T-helper 2 cell treated with Interferon-gamma antibody and Interleukin-4, amounts not matched to agents 5 μg/mL and 100 μg/mL, for 36 hours (primary cell): Measurements from ENCODE around the gene TIMP3.

ENCODE experiments used
- DNase-seq: peaks from one replicate; pipeline ENCODE4 v3.0.0; 2021; ENCODE audit warnings: low spot score
- H3K27ac Mint-ChIP-seq: one replicate; pipeline ENCODE4 v1.8.0; 2021; ENCODE audit warnings: mild to moderate bottlenecking, mixed read lengths
- H3K27me3 Mint-ChIP-seq: one replicate; pipeline ENCODE4 v1.8.0; 2021; ENCODE audit warnings: low read depth, mixed read lengths
- H3K36me3 Mint-ChIP-seq: one replicate; pipeline ENCODE4 v1.8.0; 2021; ENCODE audit warnings: low read depth, mixed read lengths
- H3K4me1 Mint-ChIP-seq: one replicate; pipeline ENCODE4 v1.8.0; 2021; ENCODE audit warnings: low read depth, mixed read lengths
- H3K4me3 Mint-ChIP-seq: one replicate; pipeline ENCODE4 v1.8.0; 2022; ENCODE audit warnings: mild to moderate bottlenecking, moderate library complexity, mixed read lengths
- H3K9me3 Mint-ChIP-seq: one replicate; pipeline ENCODE4 v1.8.0; 2021; ENCODE audit warnings: mixed read lengths

Gene TIMP3

GRCh38 chr22:32823024-32823730 lies 21.7 kb downstream of the TIMP3 start:
- Mint-ChIP-seq H3K4me1 (no peaks in the 10 kb centered on the region), H3K27me3 (no peaks in the 10 kb centered on the region), H3K27ac (no peak overlapping the region), H3K36me3 (no peaks in the 10 kb centered on the region), H3K4me3 (no peak overlapping the region), H3K9me3 (no peaks in the 10 kb centered on the region)
- DNase-seq: no peak

- Mint-ChIP-seq H3K27me3 (no peaks in the 10 kb centered on the region), H3K36me3 (no peaks in the 10 kb centered on the region), H3K4me3 (no peak overlapping the region), H3K4me1 (no peaks in the 10 kb centered on the region), H3K9me3 (no peaks in the 10 kb centered on the region), H3K27ac (no peak overlapping the region)
- no peak for DNase-seq
Measured at GRCh38 chr22:32824531-32825312, 23.2 kb downstream of the TIMP3 start.

- Mint-ChIP-seq H3K9me3 (no peaks in the 10 kb centered on the region), H3K4me3 (no peak overlapping the region), H3K4me1 (no peaks in the 10 kb centered on the region), H3K27me3 (no peaks in the 10 kb centered on the region), H3K36me3 (no peaks in the 10 kb centered on the region), H3K27ac (no peak overlapping the region)
- no peak for DNase-seq
Measured at GRCh38 chr22:32826537-32826936, 25.0 kb downstream of the TIMP3 start.

- Mint-ChIP-seq H3K36me3 (no peaks in the 10 kb centered on the region), H3K9me3 (no peaks in the 10 kb centered on the region), H3K4me1 (no peaks in the 10 kb centered on the region), H3K4me3 (no peak overlapping the region), H3K27ac (no peak overlapping the region), H3K27me3 (no peaks in the 10 kb centered on the region)
- no peak for DNase-seq
Measured at GRCh38 chr22:32827049-32827602, 25.6 kb downstream of the TIMP3 start.

GRCh38 chr22:32828150-32828549 lies 26.6 kb downstream of the TIMP3 start:
- no peaks in the 10 kb centered on the region for H3K36me3 Mint-ChIP-seq
- no peaks in the 10 kb centered on the region for H3K9me3 Mint-ChIP-seq
- no peak overlapping the region for H3K4me3 Mint-ChIP-seq
- H3K27me3 Mint-ChIP-seq: no peaks in the 10 kb centered on the region
- DNase-seq: no peak
- H3K27ac Mint-ChIP-seq: no peak overlapping the region
- H3K4me1 Mint-ChIP-seq: no peaks in the 10 kb centered on the region

GRCh38 chr22:32828561-32828960 lies 27.1 kb downstream of the TIMP3 start:
- Mint-ChIP-seq H3K27me3 (no peaks in the 10 kb centered on the region), H3K36me3 (no peaks in the 10 kb centered on the region), H3K9me3 (no peaks in the 10 kb centered on the region), H3K4me3 (no peak overlapping the region), H3K4me1 (no peaks in the 10 kb centered on the region), H3K27ac (no peak overlapping the region)
- DNase-seq: no peak

GRCh38 chr22:32829451-32829851 lies 27.9 kb downstream of the TIMP3 start:
- no peak overlapping the region for H3K27ac Mint-ChIP-seq
- H3K27me3 Mint-ChIP-seq: no peaks in the 10 kb centered on the region
- H3K4me1 Mint-ChIP-seq: no peaks in the 10 kb centered on the region
- H3K9me3 Mint-ChIP-seq: no peaks in the 10 kb centered on the region
- no peak overlapping the region for H3K4me3 Mint-ChIP-seq
- no peak for DNase-seq
- H3K36me3 Mint-ChIP-seq: no peaks in the 10 kb centered on the region

GRCh38 chr22:32830473-32830872 lies 29.0 kb downstream of the TIMP3 start:
- no peaks in the 10 kb centered on the region for H3K27me3 Mint-ChIP-seq
- no peak overlapping the region for H3K27ac Mint-ChIP-seq
- H3K4me3 Mint-ChIP-seq: no peak overlapping the region
- H3K9me3 Mint-ChIP-seq: no peaks in the 10 kb centered on the region
- no peaks in the 10 kb centered on the region for H3K36me3 Mint-ChIP-seq
- no peak for DNase-seq
- no peaks in the 10 kb centered on the region for H3K4me1 Mint-ChIP-seq

- H3K4me1 Mint-ChIP-seq: no peaks in the 10 kb centered on the region
- no peaks in the 10 kb centered on the region for H3K27me3 Mint-ChIP-seq
- no peak for DNase-seq
- no peak overlapping the region for H3K4me3 Mint-ChIP-seq
- H3K9me3 Mint-ChIP-seq: no peaks in the 10 kb centered on the region
- H3K36me3 Mint-ChIP-seq: no peaks in the 10 kb centered on the region
- H3K27ac Mint-ChIP-seq: no peak overlapping the region
Measured at GRCh38 chr22:32830957-32831356, 29.5 kb downstream of the TIMP3 start.

GRCh38 chr22:32831584-32831983 lies 30.1 kb downstream of the TIMP3 start:
- H3K27ac Mint-ChIP-seq: no peak overlapping the region

GRCh38 chr22:32832174-32832573 lies 30.7 kb downstream of the TIMP3 start:
- Mint-ChIP-seq H3K27me3 (no peaks in the 10 kb centered on the region), H3K4me3 (no peak overlapping the region), H3K4me1 (no peaks in the 10 kb centered on the region), H3K36me3 (no peaks in the 10 kb centered on the region), H3K9me3 (no peaks in the 10 kb centered on the region), H3K27ac (no peak overlapping the region)
- no peak for DNase-seq

More at GRCh38 chr22:32831584-32831983, 30.1 kb downstream of the TIMP3 start:
- no peaks in the 10 kb centered on the region for H3K9me3 Mint-ChIP-seq
- no peaks in the 10 kb centered on the region for H3K4me1 Mint-ChIP-seq
- H3K4me3 Mint-ChIP-seq: no peak overlapping the region
- no peak for DNase-seq
- H3K27me3 Mint-ChIP-seq: no peaks in the 10 kb centered on the region
- H3K36me3 Mint-ChIP-seq: no peaks in the 10 kb centered on the region

- H3K36me3 Mint-ChIP-seq: no peaks in the 10 kb centered on the region
- no peak overlapping the region for H3K27ac Mint-ChIP-seq
- no peaks in the 10 kb centered on the region for H3K4me1 Mint-ChIP-seq
- H3K4me3 Mint-ChIP-seq: no peak overlapping the region
- H3K9me3 Mint-ChIP-seq: no peaks in the 10 kb centered on the region
- H3K27me3 Mint-ChIP-seq: no peaks in the 10 kb centered on the region
- DNase-seq: no peak
Measured at GRCh38 chr22:32836280-32837123, 35.0 kb downstream of the TIMP3 start.

- Mint-ChIP-seq H3K4me1 (no peaks in the 10 kb centered on the region), H3K27me3 (no peaks in the 10 kb centered on the region), H3K9me3 (no peaks in the 10 kb centered on the region), H3K36me3 (no peaks in the 10 kb centered on the region), H3K4me3 (no peak overlapping the region), H3K27ac (no peak overlapping the region)
- DNase-seq: no peak
Measured at GRCh38 chr22:32837142-32837541, 35.6 kb downstream of the TIMP3 start.

- no peaks in the 10 kb centered on the region for H3K27me3 Mint-ChIP-seq
- no peak overlapping the region for H3K27ac Mint-ChIP-seq
- no peaks in the 10 kb centered on the region for H3K36me3 Mint-ChIP-seq
- DNase-seq: no peak
- H3K9me3 Mint-ChIP-seq: no peaks in the 10 kb centered on the region
- no peaks in the 10 kb centered on the region for H3K4me1 Mint-ChIP-seq
- H3K4me3 Mint-ChIP-seq: no peak overlapping the region
Measured at GRCh38 chr22:32837803-32838202, 36.3 kb downstream of the TIMP3 start.
